Esophagus (tissue), 2 donors: ENCODE measurements around the gene AIMP1. TPM values are rescaled to one million over a fixed set of nuclear protein-coding genes. Genes with fewer than 3 reads are reported as not detected.
"Not testable (repeated sequence)": the region's sequence is repeated elsewhere in the genome, so short reads cannot be mapped to it uniquely, and the experiment has no call there.

Experiments
- H3K27ac ChIP-seq, 2 donors: one replicate each; pipeline ENCODE4 v1.5.1; 2013; ENCODE audit warnings: low read depth in 2 of 2, mild to moderate bottlenecking in 2 of 2, inconsistent platforms in 1 of 2, low read length in 1 of 2, moderate library complexity in 1 of 2
- H3K27me3 ChIP-seq, 2 donors: one replicate each; pipeline ENCODE4 v1.6.1; 2013; ENCODE audit warnings: low read length in 2 of 2, control low read depth in 1 of 2, mild to moderate bottlenecking in 1 of 2; ENCODE audit not compliant: insufficient read depth in 2 of 2, control insufficient read depth in 1 of 2
- H3K36me3 ChIP-seq, 2 donors: one replicate each; pipeline ENCODE4 v1.6.1; 2013; ENCODE audit warnings: low read length in 1 of 2; ENCODE audit not compliant: control insufficient read depth in 2 of 2, insufficient read depth in 2 of 2
- H3K4me1 ChIP-seq, 2 donors: one replicate each; pipeline ENCODE4 v1.6.1; 2013; ENCODE audit warnings: low read length in 1 of 2; ENCODE audit not compliant: control insufficient read depth in 2 of 2, insufficient read depth in 2 of 2
- H3K4me3 ChIP-seq, 2 donors: one replicate each; pipeline ENCODE4 v1.5.1; 2013; ENCODE audit warnings: low read length in 2 of 2, mild to moderate bottlenecking in 2 of 2, low read depth in 1 of 2, moderate library complexity in 1 of 2
- H3K9me3 ChIP-seq, 2 donors: one replicate each; pipeline ENCODE4 v1.6.1; 2013; ENCODE audit warnings: mild to moderate bottlenecking in 2 of 2, low read depth in 1 of 2, low read length in 1 of 2, moderate library complexity in 1 of 2; ENCODE audit not compliant: control insufficient read depth in 2 of 2, insufficient read depth in 1 of 2
- WGBS, 2 donors: extraction: QIAGEN DNeasy Blood & Tissue Kit; methylation state at CpG; one replicate each; pipeline ENCODE4 v1.1.7; 2013; 5-methylcytosine and 5-hydroxymethylcytosine counted together
- polyA plus RNA-seq, 2 donors: library from polyadenylated mRNA; stranded (reverse); fragments of 200-250 nt; gene quantifications; one replicate each; pipeline ENCODE4 v1.2.3, GENCODE V29; 2013
- donor health status: healthy with polysubstance abuse.
- donor health status: Bipolar disorder and iron deficiency.

The AIMP1 gene
- polyA plus RNA-seq, 2 donors = 25.0 to 26.9 TPM

DNA sequence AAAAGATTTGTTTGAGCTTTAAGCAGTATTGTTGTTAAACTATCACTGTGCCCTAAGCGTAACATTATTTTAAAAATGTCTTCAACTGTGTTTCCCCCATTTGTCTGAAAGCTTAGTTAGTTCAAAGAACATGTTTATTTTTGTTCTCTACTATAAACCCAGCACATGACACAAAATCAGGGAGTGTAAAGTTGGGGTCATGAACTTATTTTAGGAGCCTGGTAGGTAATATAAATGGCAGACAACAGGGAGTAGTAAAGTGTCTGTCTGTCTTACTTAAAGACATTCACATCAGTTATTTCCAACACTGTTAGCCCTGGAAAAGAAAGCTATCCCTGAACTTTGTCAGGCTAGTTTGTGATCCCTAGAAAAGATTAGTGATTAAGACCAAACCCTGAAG, 3.9 kb downstream of the AIMP1 start:
- WGBS, 2 donors = 95 to 100% methylated on average over 1 of the region's 1 CpG
- H3K27ac ChIP-seq = no peak overlapping the region
- no peaks in the 10 kb centered on the region for H3K27me3 ChIP-seq
- H3K4me1 ChIP-seq = peaks cover 0 to 2% of the 10 kb centered on the region in 2 donors
- H3K9me3 ChIP-seq = no peaks in the 10 kb centered on the region
- H3K36me3 ChIP-seq = peaks cover 0 to 2% of the 10 kb centered on the region in 2 donors
- no peak overlapping the region for H3K4me3 ChIP-seq

DNA sequence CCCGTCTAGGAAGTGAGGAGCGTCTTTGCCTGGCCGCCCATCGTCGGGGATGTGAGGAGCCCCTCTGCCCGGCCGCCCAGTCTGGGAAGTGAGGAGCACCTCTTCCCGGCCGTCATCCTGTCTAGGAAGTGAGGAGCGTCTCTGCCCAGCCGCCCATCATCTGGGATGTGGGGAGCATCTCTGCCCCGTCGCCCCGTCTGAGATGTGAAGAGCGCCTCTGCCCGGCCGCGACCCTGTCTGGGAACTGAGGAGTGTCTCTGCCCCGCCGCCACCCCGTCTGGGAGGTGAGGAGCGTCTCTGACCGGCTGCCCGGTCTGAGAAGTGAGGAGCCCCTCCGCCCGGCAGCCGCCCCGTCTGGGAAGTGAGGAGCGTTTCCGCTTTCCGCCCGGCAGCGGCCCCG, 4.8 kb downstream of the AIMP1 start:
- H3K4me1 ChIP-seq, H3K36me3 ChIP-seq: not testable (repeated sequence)

DNA sequence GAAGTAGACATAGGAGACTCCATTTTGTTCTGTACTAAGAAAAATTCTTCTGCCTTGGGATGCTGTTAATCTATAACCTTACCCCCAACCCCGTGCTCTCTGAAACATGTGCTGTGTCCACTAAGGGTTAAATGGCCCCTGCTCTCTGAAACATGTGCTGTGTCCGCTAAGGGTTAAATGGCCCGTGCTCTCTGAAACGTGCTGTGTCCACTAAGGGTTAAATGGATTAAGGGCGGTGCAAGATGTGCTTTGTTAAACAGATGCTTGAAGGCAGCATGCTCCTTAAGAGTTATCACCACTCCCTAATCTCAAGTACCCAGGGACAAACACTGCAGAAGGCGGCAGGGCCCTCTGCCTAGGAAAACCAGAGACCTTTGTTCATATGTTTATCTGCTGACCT, 5.5 kb downstream of the AIMP1 start:
- not testable (repeated sequence) for H3K27me3 ChIP-seq, H3K9me3 ChIP-seq, H3K27ac ChIP-seq, H3K36me3 ChIP-seq, H3K4me3 ChIP-seq, H3K4me1 ChIP-seq
- WGBS, 2 donors = 62 to 68% methylated on average over 6 of the region's 6 CpGs

More for the DNA sequence above, 4.8 kb downstream of the AIMP1 start:
- 96 to 97% methylated on average over 34 of the region's 34 CpGs for WGBS, 2 donors
- H3K9me3 ChIP-seq, H3K4me3 ChIP-seq, H3K27ac ChIP-seq, H3K27me3 ChIP-seq: not testable (repeated sequence)

DNA sequence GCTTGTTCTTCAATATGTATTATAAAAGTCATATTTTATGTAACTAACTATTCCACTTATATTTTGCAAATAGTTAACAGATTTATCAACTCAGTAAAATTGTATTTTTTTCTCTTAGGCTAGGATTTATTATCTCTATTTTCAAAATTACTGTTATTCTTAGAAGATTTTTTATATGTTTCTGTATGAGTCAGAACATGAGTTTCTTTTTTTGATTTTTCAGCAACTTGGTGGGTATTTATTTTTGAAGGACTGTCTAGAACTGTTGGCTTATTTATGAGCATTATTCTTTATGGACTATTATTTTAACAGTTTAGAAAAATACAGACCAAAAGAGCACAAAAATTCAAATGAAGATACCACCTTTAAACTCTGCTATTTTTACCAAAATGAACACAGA, 6.8 kb downstream of the AIMP1 start:
- no peak overlapping the region for H3K27ac ChIP-seq
- no peaks in the 10 kb centered on the region for H3K9me3 ChIP-seq
- no peaks in the 10 kb centered on the region for H3K27me3 ChIP-seq
- no peaks in the 10 kb centered on the region for H3K4me1 ChIP-seq
- peaks cover 0 to 4% of the 10 kb centered on the region in 2 donors for H3K36me3 ChIP-seq
- H3K4me3 ChIP-seq = no peak overlapping the region

DNA sequence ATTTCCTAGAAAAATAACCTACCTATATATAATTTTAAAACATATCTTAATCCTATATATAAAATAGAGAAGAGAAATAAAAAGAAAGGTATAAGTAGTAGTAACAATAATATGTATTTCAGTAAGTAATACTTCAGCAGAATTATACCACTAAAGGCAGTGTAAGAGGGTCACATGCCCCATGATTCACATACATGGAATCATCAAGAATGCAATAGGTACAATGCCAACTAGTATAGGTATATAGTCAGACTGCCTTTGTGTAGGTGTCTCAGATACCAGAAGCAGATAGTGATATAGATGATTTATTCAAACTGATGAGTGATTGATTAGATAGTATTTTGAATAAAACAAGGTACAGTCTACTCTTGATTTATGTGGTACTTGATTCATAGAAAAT, 9.4 kb downstream of the AIMP1 start:
- Histone ChIP-seq H3K9me3 (no peaks in the 10 kb centered on the region), H3K27me3 (no peaks in the 10 kb centered on the region), H3K4me3 (no peak overlapping the region), H3K36me3 (peaks cover 3% of the 10 kb centered on the region in 2 donors), H3K27ac (no peak overlapping the region), H3K4me1 (no peaks in the 10 kb centered on the region)

DNA sequence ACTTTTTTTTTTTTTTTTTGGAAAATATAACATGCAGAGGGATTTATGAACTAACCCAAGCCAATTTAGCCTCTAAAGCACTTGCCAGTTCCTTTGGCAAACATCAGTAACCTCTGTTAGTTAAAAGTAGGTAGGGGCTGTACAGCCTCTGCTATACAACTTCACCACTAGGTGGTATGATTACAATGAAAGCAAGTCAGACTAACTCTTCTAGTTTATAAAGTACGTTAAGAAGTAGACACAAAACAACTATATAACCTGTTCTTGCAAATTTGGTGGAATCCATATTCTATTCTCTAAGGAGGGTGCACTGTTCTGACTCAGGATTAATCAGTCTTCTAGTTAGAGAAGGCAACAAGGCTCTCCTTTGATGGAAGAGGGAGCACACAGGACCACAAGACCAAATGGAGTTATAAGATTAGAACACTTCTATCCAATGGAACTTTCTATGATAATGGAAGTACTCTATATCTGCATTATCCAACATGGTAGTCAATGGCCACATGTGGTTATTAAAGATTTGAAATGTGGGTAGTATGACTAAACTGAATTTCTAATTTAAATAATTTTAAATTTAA, 12.8 kb downstream of the AIMP1 start:
- Histone ChIP-seq H3K4me3 (no peak overlapping the region), H3K4me1 (no peaks in the 10 kb centered on the region), H3K27ac (no peak overlapping the region), H3K36me3 (peaks cover 2 to 3% of the 10 kb centered on the region in 2 donors), H3K9me3 (no peaks in the 10 kb centered on the region), H3K27me3 (no peaks in the 10 kb centered on the region)
- WGBS, 2 donors = 12 to 25% methylated on average over 1 of the region's 1 CpG

DNA sequence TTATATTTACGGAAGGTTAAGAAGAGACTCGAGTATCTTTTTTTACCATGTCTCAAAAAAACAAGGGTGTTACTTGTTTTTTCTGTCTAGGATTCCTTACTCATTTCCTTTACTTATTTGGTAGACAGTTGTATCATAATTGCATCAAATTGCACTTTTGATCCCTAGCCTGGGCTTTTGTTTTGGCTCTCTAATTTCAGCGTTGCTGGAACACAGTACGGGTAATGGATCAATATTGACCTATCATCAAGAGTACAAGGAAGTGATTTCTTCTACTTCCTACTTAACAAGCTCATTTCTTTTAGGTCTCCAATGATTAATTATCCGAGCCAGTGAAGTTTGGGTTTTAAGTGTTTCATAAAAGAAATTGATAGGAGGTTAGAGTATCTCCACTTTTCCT, 16.8 kb downstream of the AIMP1 start:
- Histone ChIP-seq H3K4me3 (no peak overlapping the region), H3K4me1 (no peaks in the 10 kb centered on the region), H3K9me3 (no peaks in the 10 kb centered on the region), H3K27ac (no peak overlapping the region), H3K27me3 (no peaks in the 10 kb centered on the region), H3K36me3 (peaks cover 6% of the 10 kb centered on the region in 2 donors)
- WGBS, 2 donors = 77 to 92% methylated on average over 5 of the region's 5 CpGs

DNA sequence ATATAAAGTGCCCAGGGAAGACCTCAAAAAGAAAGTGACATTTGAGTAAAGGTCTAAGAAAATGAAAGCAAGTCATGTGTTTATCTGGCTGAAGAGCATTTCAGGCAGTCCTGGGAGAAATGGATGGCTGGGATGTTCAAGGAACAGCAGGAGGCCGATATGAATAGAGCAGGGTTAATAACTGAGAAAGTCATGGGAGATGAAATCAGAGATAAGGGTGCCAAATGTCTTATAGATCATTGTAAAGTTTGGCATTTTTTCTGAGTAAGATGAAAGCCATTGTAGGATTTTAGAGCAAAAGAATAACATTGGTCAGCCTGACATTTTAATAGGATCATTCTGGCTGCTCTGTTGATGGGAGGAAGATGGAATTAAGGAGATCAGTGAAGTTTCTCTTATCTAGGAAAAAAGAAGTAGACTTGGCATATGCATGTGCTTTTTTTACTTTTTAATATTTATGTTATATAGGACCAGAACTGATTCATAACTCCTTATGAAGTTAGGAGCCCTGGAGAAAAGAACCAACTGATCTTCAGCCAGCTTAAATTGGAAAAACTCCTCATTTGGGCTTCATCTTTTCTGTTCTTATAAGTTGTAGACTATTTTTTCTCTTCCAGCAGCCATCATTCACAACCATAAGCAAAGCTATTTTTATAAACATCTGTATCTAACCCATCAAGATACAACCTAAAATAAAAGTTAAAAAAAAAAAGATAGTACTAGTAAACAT, 18.6 kb downstream of the AIMP1 start:
- no peak overlapping the region for H3K27ac ChIP-seq
- H3K9me3 ChIP-seq = no peaks in the 10 kb centered on the region
- H3K4me3 ChIP-seq = no peak overlapping the region
- WGBS, 2 donors = 78 to 79% methylated on average over 1 of the region's 1 CpG
- no peaks in the 10 kb centered on the region for H3K4me1 ChIP-seq
- H3K36me3 ChIP-seq = peaks cover 11 to 12% of the 10 kb centered on the region in 2 donors
- no peaks in the 10 kb centered on the region for H3K27me3 ChIP-seq

DNA sequence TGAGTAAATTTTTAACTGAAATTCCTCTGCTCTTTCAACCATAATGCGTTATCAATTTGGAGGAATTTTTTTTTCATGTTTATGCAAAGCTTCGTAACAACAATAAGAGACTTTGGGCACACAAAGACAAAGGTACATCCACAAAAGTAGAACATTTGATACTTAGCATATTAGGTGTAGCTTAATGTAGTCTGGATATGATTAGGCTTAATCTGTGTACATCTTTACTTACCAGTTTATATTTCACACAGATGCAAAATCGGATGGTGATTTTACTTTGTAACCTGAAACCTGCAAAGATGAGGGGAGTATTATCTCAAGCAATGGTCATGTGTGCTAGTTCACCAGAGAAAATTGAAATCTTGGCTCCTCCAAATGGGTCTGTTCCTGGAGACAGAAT, 20.3 kb downstream of the AIMP1 start:
- Histone ChIP-seq H3K4me1 (no peaks in the 10 kb centered on the region), H3K4me3 (no peak overlapping the region), H3K36me3 (peaks cover 11 to 12% of the 10 kb centered on the region in 2 donors), H3K27me3 (no peaks in the 10 kb centered on the region), H3K9me3 (no peaks in the 10 kb centered on the region), H3K27ac (no peak overlapping the region)
- WGBS, 2 donors = 98 to 100% methylated on average over 3 of the region's 3 CpGs

DNA sequence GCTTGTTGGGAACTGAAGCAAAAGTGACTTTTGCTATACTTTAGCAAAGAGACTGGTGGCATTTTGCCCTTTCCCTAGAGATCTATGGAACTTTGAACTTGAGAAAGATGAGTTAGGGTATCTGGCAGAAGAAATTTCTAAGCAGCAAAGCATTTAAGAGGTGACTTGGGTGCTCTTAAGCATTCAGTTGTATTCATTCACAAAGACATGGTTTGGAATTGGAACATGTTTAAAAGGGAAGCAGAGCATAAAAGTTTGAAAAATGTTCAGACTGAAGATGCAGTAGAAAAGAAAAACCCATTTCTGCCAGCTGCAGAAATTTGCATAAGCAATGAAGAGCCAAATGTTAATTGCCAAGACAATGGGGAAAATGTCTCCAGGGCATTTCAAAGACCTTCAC, 21.6 kb downstream of the AIMP1 start:
- peaks cover 11 to 12% of the 10 kb centered on the region in 2 donors for H3K36me3 ChIP-seq

More for the DNA sequence above, 21.6 kb downstream of the AIMP1 start:
- no peaks in the 10 kb centered on the region for H3K4me1 ChIP-seq
- H3K27me3 ChIP-seq = no peaks in the 10 kb centered on the region
- no peak overlapping the region for H3K27ac ChIP-seq
- H3K9me3 ChIP-seq = no peaks in the 10 kb centered on the region
- no peak overlapping the region for H3K4me3 ChIP-seq
